OCI-LY1 (cell line): Measurements from ENCODE around the gene PCBP3.

ENCODE experiments used
- CTCF ChIP-seq: fragments of 200-600 bp; sonication (generic), shearing (Covaris generic); IDR thresholded peaks from 2 replicates; pipeline ENCODE4 v1.5.1; 2017; ENCODE audit warnings: mild to moderate bottlenecking, antibody characterized with exemption, low read length, moderate library complexity, mixed read lengths
- EZH2 ChIP-seq: fragments of 200-600 bp; sonication (generic), shearing (Covaris generic); IDR thresholded peaks from 2 replicates; pipeline ENCODE4 v1.8.0; 2017; ENCODE audit warnings: borderline replicate concordance, mixed run types, mild to moderate bottlenecking, antibody characterized with exemption, low read length, moderate library complexity, mixed read lengths

DNA sequence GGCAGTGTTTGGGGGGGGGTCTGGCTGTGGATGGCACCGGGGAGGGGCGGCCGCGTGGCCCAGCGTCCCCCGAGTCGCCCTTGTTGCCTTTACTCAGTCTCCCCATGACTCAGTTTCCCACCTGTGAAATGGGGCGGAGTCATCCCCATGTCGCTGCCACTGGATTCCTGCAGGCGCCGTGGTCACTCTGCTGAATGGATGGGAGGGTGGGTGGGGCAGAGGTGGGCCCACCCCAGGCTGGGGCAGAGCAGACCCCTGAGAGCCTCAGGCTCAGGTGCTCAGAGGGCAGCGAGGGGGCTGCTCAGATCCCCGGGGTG lies 340.1 kb downstream of the PCBP3 start:
- TF ChIP-seq CTCF, result no peak
- no peak for TF ChIP-seq EZH2
